Measurements from ENCODE around the gene KEL. TPM values are rescaled to one million over a fixed set of nuclear protein-coding genes. Genes with fewer than 3 reads are reported as not detected.
A peak's percentile ranks its signal among the peaks of the same experiment; 100 is the strongest.

The KEL gene, protein sequence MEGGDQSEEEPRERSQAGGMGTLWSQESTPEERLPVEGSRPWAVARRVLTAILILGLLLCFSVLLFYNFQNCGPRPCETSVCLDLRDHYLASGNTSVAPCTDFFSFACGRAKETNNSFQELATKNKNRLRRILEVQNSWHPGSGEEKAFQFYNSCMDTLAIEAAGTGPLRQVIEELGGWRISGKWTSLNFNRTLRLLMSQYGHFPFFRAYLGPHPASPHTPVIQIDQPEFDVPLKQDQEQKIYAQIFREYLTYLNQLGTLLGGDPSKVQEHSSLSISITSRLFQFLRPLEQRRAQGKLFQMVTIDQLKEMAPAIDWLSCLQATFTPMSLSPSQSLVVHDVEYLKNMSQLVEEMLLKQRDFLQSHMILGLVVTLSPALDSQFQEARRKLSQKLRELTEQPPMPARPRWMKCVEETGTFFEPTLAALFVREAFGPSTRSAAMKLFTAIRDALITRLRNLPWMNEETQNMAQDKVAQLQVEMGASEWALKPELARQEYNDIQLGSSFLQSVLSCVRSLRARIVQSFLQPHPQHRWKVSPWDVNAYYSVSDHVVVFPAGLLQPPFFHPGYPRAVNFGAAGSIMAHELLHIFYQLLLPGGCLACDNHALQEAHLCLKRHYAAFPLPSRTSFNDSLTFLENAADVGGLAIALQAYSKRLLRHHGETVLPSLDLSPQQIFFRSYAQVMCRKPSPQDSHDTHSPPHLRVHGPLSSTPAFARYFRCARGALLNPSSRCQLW
- not detected in 2 replicates for total RNA-seq

DNA sequence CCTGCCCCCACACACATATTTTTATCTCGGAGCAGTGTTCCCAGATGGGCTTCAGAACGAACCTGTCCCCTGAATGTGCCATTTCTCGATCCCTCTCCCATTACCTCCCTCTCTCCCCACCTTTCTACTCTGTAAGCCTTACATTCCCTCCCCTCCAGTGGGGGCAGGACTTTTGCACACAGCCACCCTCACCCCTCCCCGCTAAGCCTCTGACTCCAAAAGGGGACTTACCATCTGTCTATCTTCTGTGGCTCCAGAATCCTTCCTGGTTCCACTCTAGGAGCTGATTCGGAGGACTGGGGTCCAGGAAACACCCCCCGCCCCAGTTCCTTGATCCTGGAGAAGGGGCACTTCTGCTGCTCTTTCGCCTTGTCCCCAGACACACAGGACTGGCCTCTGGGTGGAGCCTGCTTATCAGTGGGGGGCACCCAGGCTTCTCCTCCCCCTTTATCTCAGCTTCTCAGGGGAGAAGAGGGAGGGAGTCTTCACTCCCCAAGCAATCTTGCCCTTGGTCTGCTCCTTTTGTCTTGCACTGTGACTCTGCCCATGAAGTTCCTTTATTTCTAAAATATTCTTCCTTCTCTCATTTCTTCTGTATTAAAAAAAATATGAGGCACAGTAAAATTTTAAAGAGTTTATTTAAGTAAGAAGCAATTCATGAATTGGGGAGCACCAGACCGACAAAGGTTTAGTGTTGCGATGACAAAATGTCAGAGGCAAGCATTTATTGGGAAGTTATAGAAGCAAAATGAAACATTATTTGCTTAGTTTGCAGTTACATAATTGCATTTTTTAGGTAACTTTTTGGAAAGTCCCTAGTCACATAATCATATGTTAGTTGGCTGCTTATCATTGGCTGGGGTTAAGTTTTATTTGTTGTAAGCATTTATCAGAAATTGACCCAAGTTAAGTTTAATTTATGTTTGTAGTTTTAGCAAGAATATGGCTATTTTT, at the start of gene KEL:
TSS of gene KEL (minus strand) at position 391 of the 954 bp plus-strand sequence. CDS start at position 234, 157 bp downstream.
- Histone ChIP-seq H3K79me2 (ENCODE audit: insufficient read depth, low read length) (no peaks in the 10 kb centered on the region), H3K4me2 (ENCODE audit: insufficient read depth, low read length) (no peak within 1 kb of the TSS), H4K20me1 (ENCODE audit: insufficient read depth, low read length) (no peaks in the 10 kb centered on the region), H3K4me1 (ENCODE audit: insufficient read depth, low read length) (no peaks in the 10 kb centered on the region), H3K4me3 (ENCODE audit: insufficient read depth, low read length) (no peak within 1 kb of the TSS), H2AFZ (ENCODE audit: low read length) (no peak within 1 kb of the TSS), H3K27me3 (ENCODE audit: insufficient read depth, low read length) (no peaks in the 10 kb centered on the region), H3K27ac (ENCODE audit: low read depth, low read length) (no peak within 1 kb of the TSS), H3K9me3 (ENCODE audit: low read depth, low read length) (no peaks in the 10 kb centered on the region), H3K36me3 (ENCODE audit: insufficient read depth, low read length) (no peaks in the 10 kb centered on the region)
- no peak for TF ChIP-seq CTCF (IDR thresholded peaks at IDR 0.05; ENCODE audit: extremely low read depth, low read depth, low read length)
- no peak for DNase-seq (ENCODE audit: insufficient read length, low spot score, missing footprints)

GRCh38 chr7:143008007-143008901, 46.1 kb upstream of the KEL start:
- H3K9me3 ChIP-seq (ENCODE audit: low read depth, low read length), result no peaks in the 10 kb centered on the region
- no peaks in the 10 kb centered on the region for H4K20me1 ChIP-seq (ENCODE audit: insufficient read depth, low read length)
- H3K4me2 ChIP-seq (ENCODE audit: insufficient read depth, low read length), result no peak overlapping the region
- DNase-seq (ENCODE audit: insufficient read length, low spot score, missing footprints), result peak; percentile 63
- no peak overlapping the region for H3K4me3 ChIP-seq (ENCODE audit: insufficient read depth, low read length)
- no peak overlapping the region for H2AFZ ChIP-seq (ENCODE audit: low read length)
- peak; percentile 94 for TF ChIP-seq CTCF (IDR thresholded peaks at IDR 0.05; ENCODE audit: extremely low read depth, low read depth, low read length)
- H3K4me1 ChIP-seq (ENCODE audit: insufficient read depth, low read length), result peaks cover 2% of the 10 kb centered on the region
- no peaks in the 10 kb centered on the region for H3K79me2 ChIP-seq (ENCODE audit: insufficient read depth, low read length)
- no peaks in the 10 kb centered on the region for H3K36me3 ChIP-seq (ENCODE audit: insufficient read depth, low read length)
- H3K27ac ChIP-seq (ENCODE audit: low read depth, low read length), result no peak overlapping the region
- peaks cover 4% of the 10 kb centered on the region for H3K27me3 ChIP-seq (ENCODE audit: insufficient read depth, low read length)

DNA sequence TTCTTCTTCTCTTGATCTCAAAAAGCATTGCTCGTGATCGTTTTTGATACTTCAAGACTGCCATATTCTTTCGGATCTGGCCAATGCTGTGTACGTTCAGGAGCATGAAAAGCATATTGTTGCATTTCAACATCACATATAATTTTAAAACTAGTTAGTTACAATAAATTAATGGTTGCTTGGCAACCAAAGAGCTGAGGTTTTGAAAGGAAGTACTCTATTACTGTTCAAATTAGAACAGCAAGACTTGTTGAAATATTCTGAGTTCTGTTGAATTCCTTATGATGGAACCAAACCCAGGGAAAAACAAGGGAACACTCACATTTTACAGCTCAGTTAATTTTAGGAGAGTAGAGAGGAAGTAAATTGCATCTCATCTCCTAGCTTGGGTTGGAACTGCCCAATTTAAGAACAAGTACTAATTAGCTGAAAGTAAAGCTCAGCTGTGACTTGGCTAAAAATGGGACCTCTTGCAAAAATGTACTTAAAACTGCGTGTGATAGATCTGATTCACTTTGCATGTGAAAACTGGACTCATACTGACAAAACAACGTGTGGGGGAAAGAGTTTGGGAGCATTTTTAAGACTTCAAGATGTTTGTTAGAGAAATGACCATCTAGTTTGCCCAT, 43.6 kb upstream of the KEL start:
- no peak for DNase-seq (ENCODE audit: insufficient read length, low spot score, missing footprints)
- Histone ChIP-seq H3K4me2 (ENCODE audit: insufficient read depth, low read length) (no peak overlapping the region), H2AFZ (ENCODE audit: low read length) (no peak overlapping the region), H3K36me3 (ENCODE audit: insufficient read depth, low read length) (no peaks in the 10 kb centered on the region), H3K4me1 (ENCODE audit: insufficient read depth, low read length) (no peaks in the 10 kb centered on the region), H4K20me1 (ENCODE audit: insufficient read depth, low read length) (no peaks in the 10 kb centered on the region), H3K79me2 (ENCODE audit: insufficient read depth, low read length) (no peaks in the 10 kb centered on the region), H3K27ac (ENCODE audit: low read depth, low read length) (no peak overlapping the region), H3K4me3 (ENCODE audit: insufficient read depth, low read length) (no peak overlapping the region), H3K27me3 (ENCODE audit: insufficient read depth, low read length) (peaks cover 4% of the 10 kb centered on the region), H3K9me3 (ENCODE audit: low read depth, low read length) (no peaks in the 10 kb centered on the region)
- no peak for TF ChIP-seq CTCF (IDR thresholded peaks at IDR 0.05; ENCODE audit: extremely low read depth, low read depth, low read length)
